ENCODE data around the gene COL10A1.

Gene COL10A1

DNA sequence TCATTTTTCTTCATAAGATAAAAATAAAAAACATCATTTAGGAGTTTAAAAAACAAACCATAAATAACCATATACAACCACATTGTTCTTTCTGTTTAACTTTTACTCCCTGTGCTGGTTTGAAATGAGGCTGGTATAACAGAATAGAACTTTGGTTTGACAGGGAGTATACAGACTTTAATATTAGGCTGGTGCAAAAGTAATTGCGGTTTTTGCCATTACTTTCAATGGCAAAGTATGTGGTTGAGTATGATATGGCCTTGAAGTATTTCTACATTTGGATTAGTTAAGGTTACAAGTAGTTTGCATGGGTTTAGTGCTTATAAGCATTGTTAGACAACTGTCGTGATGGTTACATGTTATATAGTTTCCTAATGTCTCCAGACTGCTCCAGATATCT lies 29.0 kb upstream of the COL10A1 start:
- Histone ChIP-seq H3K27ac (ENCODE audit: low read depth, low read length) (no peak overlapping the region), H2AK5ac (ENCODE audit: low read length) (no peak overlapping the region)

DNA sequence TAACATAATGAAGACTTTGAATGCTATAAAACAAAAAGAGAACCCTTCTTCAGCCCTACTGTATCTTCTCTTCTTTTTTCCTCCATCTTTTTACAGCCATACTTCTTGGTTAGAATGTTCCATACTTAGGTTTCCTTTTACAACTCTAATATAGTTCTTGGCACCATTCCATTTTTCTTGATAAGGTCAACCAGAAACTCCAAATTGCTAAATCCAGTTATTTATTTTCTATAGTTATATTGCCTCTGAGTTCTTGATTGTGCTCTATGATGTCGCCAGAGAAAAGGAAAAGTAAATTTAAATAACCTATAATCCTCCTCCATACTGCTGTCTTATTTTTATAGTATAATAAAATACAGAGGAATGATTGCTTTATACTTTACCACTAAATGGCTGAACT lies 26.7 kb upstream of the COL10A1 start:
- Histone ChIP-seq H4K12ac (ENCODE audit: low read depth, low read length) (no peak overlapping the region), H2AFZ (ENCODE audit: insufficient read depth, low read length, poor library complexity) (no peak overlapping the region), H3K4me2 (ENCODE audit: low read length) (no peak overlapping the region), H4K8ac (ENCODE audit: low read depth, low read length) (no peak overlapping the region), H4K91ac (ENCODE audit: low read depth, low read length) (no peak overlapping the region), H2BK12ac (ENCODE audit: low read length) (no peak overlapping the region), H3K14ac (ENCODE audit: low read length) (no peak overlapping the region), H3K4me1 (ENCODE audit: control insufficient read depth in 1 of 2, insufficient read depth in 2 of 2, low read length in 2 of 2) (no peaks in the 10 kb centered on the region), H3K36me3 (ENCODE audit: control insufficient read depth in 1 of 2, insufficient read depth in 2 of 2, low read length in 2 of 2) (no peaks in the 10 kb centered on the region), H2BK120ac (ENCODE audit: insufficient read depth, low read length, poor library complexity) (no peak overlapping the region), H3K23ac (ENCODE audit: low read length) (no peak overlapping the region), H3K9ac (ENCODE audit: low read length) (no peak overlapping the region), H2AK5ac (ENCODE audit: low read length) (no peak overlapping the region), H3K9me3 (ENCODE audit: insufficient read depth, low read depth, low read length) (no peaks in the 10 kb centered on the region), H3K27ac (ENCODE audit: low read depth, low read length) (no peak overlapping the region), H3K4me3 (ENCODE audit: low read depth, low read length) (no peak overlapping the region), H3K79me2 (ENCODE audit: control insufficient read depth, insufficient read depth, low read length, poor library complexity) (no peaks in the 10 kb centered on the region), H3K4ac (ENCODE audit: low read depth, low read length) (no peak overlapping the region), H3K27me3 (ENCODE audit: insufficient read depth, low read length) (no peaks in the 10 kb centered on the region), H3K18ac (ENCODE audit: low read length) (no peak overlapping the region), H3K79me1 (ENCODE audit: low read length) (no peaks in the 10 kb centered on the region), H2BK5ac (ENCODE audit: low read depth, low read length, poor library complexity) (no peak overlapping the region)
- no CpG with 5 or more reads among the region's 1 CpG for WGBS (ENCODE audit: extremely low coverage, insufficient coverage, insufficient read length)
- DNase-seq = no peak

More for the DNA sequence above, 29.0 kb upstream of the COL10A1 start:
- no peaks in the 10 kb centered on the region for H3K27me3 ChIP-seq (ENCODE audit: insufficient read depth, low read length)
- H3K23ac ChIP-seq (ENCODE audit: low read length) = no peak overlapping the region
- no peak overlapping the region for H3K4me2 ChIP-seq (ENCODE audit: low read length)
- no peak overlapping the region for H2BK5ac ChIP-seq (ENCODE audit: low read depth, low read length, poor library complexity)
- H2BK12ac ChIP-seq (ENCODE audit: low read length) = no peak overlapping the region
- no peak overlapping the region for H4K91ac ChIP-seq (ENCODE audit: low read depth, low read length)
- H3K79me1 ChIP-seq (ENCODE audit: low read length) = no peaks in the 10 kb centered on the region
- H2BK120ac ChIP-seq (ENCODE audit: insufficient read depth, low read length, poor library complexity) = no peak overlapping the region
- no peak overlapping the region for H4K8ac ChIP-seq (ENCODE audit: low read depth, low read length)
- H3K4me3 ChIP-seq (ENCODE audit: low read depth, low read length) = no peak overlapping the region
- H2AFZ ChIP-seq (ENCODE audit: insufficient read depth, low read length, poor library complexity) = no peak overlapping the region
- no peak overlapping the region for H3K18ac ChIP-seq (ENCODE audit: low read length)
- no peaks in the 10 kb centered on the region for H3K4me1 ChIP-seq (ENCODE audit: control insufficient read depth in 1 of 2, insufficient read depth in 2 of 2, low read length in 2 of 2)
- H3K9ac ChIP-seq (ENCODE audit: low read length) = no peak overlapping the region
- H3K14ac ChIP-seq (ENCODE audit: low read length) = no peak overlapping the region
- no peak overlapping the region for H3K4ac ChIP-seq (ENCODE audit: low read depth, low read length)
- H4K12ac ChIP-seq (ENCODE audit: low read depth, low read length) = no peak overlapping the region
- WGBS (ENCODE audit: extremely low coverage, insufficient coverage, insufficient read length) = no CpG with 5 or more reads among the region's 2 CpGs
- H3K36me3 ChIP-seq (ENCODE audit: control insufficient read depth in 1 of 2, insufficient read depth in 2 of 2, low read length in 2 of 2) = no peaks in the 10 kb centered on the region
- DNase-seq = peak in 1 of 2 donors; percentile 3
- H3K79me2 ChIP-seq (ENCODE audit: control insufficient read depth, insufficient read depth, low read length, poor library complexity) = no peaks in the 10 kb centered on the region
- no peaks in the 10 kb centered on the region for H3K9me3 ChIP-seq (ENCODE audit: insufficient read depth, low read depth, low read length)

DNA sequence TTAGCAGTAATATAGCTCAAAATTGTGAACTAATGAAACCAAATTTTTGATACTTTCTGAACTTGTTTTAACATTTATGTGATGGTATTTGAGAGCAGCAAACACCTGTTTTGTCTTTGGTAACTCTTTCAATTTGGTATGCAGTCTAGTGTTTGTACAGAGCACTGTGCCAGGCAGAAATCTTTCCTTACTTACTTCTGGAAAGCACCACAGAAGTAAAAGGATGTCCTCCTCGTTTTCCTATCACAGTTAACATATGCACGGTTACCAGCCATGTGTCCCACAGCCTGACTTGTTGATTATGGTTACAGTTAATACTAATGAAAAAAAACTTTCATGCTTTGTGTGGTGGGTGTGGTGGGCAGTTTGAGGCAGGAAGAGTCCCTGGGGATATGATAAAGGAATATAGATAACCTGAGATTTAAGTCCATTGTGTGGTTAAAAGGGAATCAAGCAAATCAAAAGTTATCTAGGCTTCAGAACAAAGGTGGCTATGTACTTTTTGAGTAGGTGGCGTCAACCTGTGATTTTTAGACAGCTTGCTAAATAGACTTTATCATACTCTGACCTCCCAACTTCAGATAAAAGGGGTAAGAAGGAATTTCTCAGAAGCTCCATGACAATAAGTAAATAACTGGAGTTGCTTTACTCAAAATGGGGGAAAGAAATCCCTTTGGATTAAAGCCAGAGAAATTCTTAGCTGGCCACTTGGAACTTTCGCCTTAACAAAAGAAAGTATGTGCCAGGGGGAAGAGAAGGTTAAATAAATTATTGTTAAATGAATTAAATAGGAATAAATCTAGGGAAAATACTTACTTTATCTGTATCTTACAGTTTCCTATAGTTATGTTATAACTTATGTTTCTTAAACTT lies 20.1 kb upstream of the COL10A1 start:
- no CpG with 5 or more reads among the region's 4 CpGs for WGBS (ENCODE audit: extremely low coverage, insufficient coverage, insufficient read length)
- H4K91ac ChIP-seq (ENCODE audit: low read depth, low read length) = no peak overlapping the region
- no peak overlapping the region for H3K14ac ChIP-seq (ENCODE audit: low read length)
- H3K4me2 ChIP-seq (ENCODE audit: low read length) = no peak overlapping the region
- no peak overlapping the region for H4K12ac ChIP-seq (ENCODE audit: low read depth, low read length)
- no peaks in the 10 kb centered on the region for H3K27me3 ChIP-seq (ENCODE audit: insufficient read depth, low read length)
- no peaks in the 10 kb centered on the region for H3K4me1 ChIP-seq (ENCODE audit: control insufficient read depth in 1 of 2, insufficient read depth in 2 of 2, low read length in 2 of 2)
- no peak overlapping the region for H3K4ac ChIP-seq (ENCODE audit: low read depth, low read length)
- H2BK12ac ChIP-seq (ENCODE audit: low read length) = no peak overlapping the region
- no peak for DNase-seq
- H3K79me2 ChIP-seq (ENCODE audit: control insufficient read depth, insufficient read depth, low read length, poor library complexity) = no peaks in the 10 kb centered on the region
- H3K9me3 ChIP-seq (ENCODE audit: insufficient read depth, low read depth, low read length) = no peaks in the 10 kb centered on the region
- H2BK5ac ChIP-seq (ENCODE audit: low read depth, low read length, poor library complexity) = no peak overlapping the region
- H3K23ac ChIP-seq (ENCODE audit: low read length) = no peak overlapping the region
- H2AFZ ChIP-seq (ENCODE audit: insufficient read depth, low read length, poor library complexity) = no peak overlapping the region
- no peak overlapping the region for H3K27ac ChIP-seq (ENCODE audit: low read depth, low read length)
- no peak overlapping the region for H3K9ac ChIP-seq (ENCODE audit: low read length)
- no peak overlapping the region for H3K4me3 ChIP-seq (ENCODE audit: low read depth, low read length)
- no peaks in the 10 kb centered on the region for H3K36me3 ChIP-seq (ENCODE audit: control insufficient read depth in 1 of 2, insufficient read depth in 2 of 2, low read length in 2 of 2)
- H3K18ac ChIP-seq (ENCODE audit: low read length) = no peak overlapping the region
- no peak overlapping the region for H2AK5ac ChIP-seq (ENCODE audit: low read length)
- H2BK120ac ChIP-seq (ENCODE audit: insufficient read depth, low read length, poor library complexity) = no peak overlapping the region
- H3K79me1 ChIP-seq (ENCODE audit: low read length) = no peaks in the 10 kb centered on the region
- H4K8ac ChIP-seq (ENCODE audit: low read depth, low read length) = no peak overlapping the region

DNA sequence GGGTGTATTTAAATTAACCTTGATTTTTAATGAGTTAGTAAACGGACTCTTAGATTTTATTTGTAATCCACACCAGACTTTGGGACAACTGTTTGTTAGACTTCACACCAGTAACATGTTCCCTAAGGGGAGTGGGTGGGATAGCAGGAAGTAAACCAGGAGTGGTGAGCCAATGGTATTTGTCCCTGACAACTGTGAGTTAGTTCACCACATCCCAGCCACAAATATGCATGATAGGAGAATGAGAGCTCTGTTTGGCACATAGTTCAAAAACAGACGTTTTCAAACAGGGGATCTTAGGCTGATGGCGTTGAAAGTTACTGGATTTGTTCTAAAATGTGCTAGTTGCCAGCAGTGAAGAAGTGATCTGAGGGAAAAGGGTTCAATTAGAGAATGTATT lies 18.7 kb upstream of the COL10A1 start:
- no peaks in the 10 kb centered on the region for H3K79me2 ChIP-seq (ENCODE audit: control insufficient read depth, insufficient read depth, low read length, poor library complexity)

More for the DNA sequence above, 18.7 kb upstream of the COL10A1 start:
- H3K4me2 ChIP-seq (ENCODE audit: low read length) = no peak overlapping the region
- DNase-seq = no peak
- H3K4ac ChIP-seq (ENCODE audit: low read depth, low read length) = no peak overlapping the region
- H2AFZ ChIP-seq (ENCODE audit: insufficient read depth, low read length, poor library complexity) = no peak overlapping the region
- H3K27me3 ChIP-seq (ENCODE audit: insufficient read depth, low read length) = no peaks in the 10 kb centered on the region
- H4K8ac ChIP-seq (ENCODE audit: low read depth, low read length) = no peak overlapping the region
- no CpG with 5 or more reads among the region's 3 CpGs for WGBS (ENCODE audit: extremely low coverage, insufficient coverage, insufficient read length)
- H3K18ac ChIP-seq (ENCODE audit: low read length) = no peak overlapping the region
- no peak overlapping the region for H3K14ac ChIP-seq (ENCODE audit: low read length)
- H2BK120ac ChIP-seq (ENCODE audit: insufficient read depth, low read length, poor library complexity) = no peak overlapping the region
- H4K12ac ChIP-seq (ENCODE audit: low read depth, low read length) = no peak overlapping the region
- H2BK12ac ChIP-seq (ENCODE audit: low read length) = no peak overlapping the region
- no peaks in the 10 kb centered on the region for H3K36me3 ChIP-seq (ENCODE audit: control insufficient read depth in 1 of 2, insufficient read depth in 2 of 2, low read length in 2 of 2)
- H3K9me3 ChIP-seq (ENCODE audit: insufficient read depth, low read depth, low read length) = no peaks in the 10 kb centered on the region
- H2AK5ac ChIP-seq (ENCODE audit: low read length) = no peak overlapping the region
- H3K4me3 ChIP-seq (ENCODE audit: low read depth, low read length) = no peak overlapping the region
- H3K4me1 ChIP-seq (ENCODE audit: control insufficient read depth in 1 of 2, insufficient read depth in 2 of 2, low read length in 2 of 2) = no peaks in the 10 kb centered on the region
- H2BK5ac ChIP-seq (ENCODE audit: low read depth, low read length, poor library complexity) = no peak overlapping the region
- H3K27ac ChIP-seq (ENCODE audit: low read depth, low read length) = no peak overlapping the region
- no peaks in the 10 kb centered on the region for H3K79me1 ChIP-seq (ENCODE audit: low read length)
- no peak overlapping the region for H3K9ac ChIP-seq (ENCODE audit: low read length)
- no peak overlapping the region for H4K91ac ChIP-seq (ENCODE audit: low read depth, low read length)
- no peak overlapping the region for H3K23ac ChIP-seq (ENCODE audit: low read length)
